ENCODE results near the gene CR1L.
"Not testable (repeated sequence)": the region's sequence is repeated elsewhere in the genome, so short reads cannot be mapped to it uniquely, and the experiment has no call there.

The CR1L gene

DNA sequence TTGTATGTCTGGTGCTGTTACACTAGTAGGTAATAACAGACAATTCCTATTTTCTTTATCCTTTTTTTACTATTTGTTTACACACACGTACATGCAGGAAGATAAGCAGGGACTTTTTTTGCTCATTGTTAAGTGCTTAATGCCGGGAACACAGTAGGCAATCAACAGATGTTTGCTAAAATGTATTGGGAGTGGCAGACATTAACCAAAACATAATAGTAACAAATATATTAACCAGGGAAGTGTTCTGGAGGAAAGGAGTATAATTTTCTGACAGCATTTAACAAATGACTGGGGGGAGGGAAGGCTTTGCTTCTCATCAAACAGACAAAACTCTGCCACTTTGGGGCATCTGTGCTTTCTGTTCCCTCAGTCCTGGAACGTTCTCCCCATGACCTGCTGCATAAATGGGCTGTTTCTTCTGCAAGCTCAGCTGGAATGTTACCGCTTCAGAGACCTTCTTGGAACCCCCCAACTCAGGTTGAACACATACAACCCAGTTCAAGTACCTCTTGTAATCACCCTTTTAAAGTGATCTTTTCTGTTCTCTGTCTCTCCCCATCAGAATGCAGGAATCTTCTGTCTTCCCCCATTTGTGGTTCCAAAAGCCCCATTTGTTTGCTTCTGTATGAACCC is 2.1 kb downstream of the CR1L start:
- no peak for DNase-seq

DNA sequence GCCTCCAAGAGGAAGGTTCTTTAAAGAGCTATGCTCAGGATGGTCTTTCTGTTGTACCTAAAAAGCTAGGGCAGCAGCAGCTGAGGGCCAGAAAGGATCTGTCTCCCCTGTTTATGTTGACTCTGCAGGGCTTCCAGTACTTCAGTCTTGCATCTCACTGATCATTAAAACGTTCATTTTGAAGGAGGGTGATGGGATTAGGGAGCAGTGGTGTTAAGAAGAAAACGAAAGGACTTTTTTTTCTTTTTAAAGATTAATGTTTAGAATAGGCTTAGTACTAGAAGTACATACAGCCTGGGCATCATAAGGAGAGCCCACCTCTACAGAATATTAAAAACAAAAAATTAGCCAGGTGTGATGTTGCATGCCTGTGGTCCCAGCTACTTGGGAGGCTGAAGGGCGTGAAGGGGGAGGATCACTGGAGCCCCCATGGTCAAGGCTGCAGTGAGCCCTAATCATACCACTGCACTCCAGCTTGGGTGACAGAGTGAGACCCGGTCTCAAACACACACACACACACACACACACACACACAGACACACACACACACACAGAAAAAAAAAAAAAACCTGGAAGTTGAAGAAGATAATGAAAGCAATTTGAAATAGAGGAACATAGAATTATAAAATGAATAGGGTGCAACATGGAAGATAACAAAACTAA is 2.9 kb downstream of the CR1L start:
- no peak for DNase-seq

DNA sequence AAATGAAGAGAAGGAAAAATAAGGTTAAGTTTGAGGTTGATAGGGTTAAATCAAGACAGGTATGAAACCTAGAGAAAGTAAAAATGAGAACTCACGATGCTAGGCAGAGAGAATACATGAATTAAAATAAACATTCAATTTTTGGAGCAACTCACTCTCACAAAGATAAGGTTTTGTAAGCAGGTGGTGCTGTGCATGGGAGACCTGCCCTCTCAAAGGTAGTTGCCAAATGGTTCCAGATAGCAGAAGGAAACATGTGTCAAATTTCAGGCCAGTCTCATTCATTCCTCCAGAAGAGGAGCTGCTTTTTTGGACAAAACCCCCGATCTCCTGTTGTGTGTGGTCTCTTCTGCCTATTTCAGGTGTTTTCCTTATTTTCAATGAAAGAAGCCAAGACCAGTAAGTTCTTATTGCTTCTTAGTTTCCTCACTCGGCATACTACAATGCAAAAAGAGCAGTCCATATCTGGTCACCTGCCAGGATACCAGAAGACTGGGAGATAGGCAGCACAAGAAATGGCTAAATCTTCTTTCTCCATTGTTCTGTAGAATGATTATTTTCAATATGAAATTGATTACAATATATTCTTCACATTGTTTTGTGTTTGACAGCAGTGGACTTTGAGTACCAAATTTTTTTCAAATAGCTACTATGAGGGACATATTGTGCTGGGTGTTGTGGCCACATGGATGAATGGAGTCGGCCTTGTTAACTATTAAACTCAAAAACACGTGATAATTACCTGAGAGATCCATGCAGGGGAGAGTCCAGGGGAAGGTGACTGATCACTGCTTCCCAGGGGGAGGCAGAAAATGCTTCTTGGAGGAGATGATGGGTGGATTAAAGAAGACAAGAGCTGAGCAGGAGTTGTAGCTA is 3.6 kb downstream of the CR1L start:
- no peak for DNase-seq

DNA sequence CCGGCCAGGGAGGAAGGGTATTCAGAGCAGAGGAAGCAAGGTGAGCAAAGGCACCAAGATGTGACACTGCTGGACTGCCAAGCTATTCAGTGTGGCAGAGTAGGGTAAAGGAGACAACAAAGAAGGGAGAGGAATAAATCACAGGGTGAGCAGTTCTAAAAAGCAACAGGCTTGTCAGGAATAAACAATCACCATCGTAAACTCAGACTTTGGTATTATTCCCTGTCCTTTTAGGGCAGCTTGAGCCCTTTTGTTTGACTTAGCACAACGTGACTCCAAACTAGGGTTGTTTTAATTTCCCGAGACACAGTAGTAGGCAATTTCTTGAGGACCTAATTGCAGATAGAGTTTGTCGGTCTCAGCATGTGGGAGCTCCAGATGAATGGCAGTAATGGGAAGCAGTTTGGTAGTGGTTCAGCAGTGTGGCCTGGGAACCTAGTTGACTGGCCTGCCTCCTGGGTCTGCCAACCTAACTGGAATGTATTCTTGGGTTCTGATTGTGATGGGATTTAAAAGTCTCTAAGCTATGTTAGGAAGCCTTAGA is 4.3 kb downstream of the CR1L start:
- DNase-seq, result no peak

DNA sequence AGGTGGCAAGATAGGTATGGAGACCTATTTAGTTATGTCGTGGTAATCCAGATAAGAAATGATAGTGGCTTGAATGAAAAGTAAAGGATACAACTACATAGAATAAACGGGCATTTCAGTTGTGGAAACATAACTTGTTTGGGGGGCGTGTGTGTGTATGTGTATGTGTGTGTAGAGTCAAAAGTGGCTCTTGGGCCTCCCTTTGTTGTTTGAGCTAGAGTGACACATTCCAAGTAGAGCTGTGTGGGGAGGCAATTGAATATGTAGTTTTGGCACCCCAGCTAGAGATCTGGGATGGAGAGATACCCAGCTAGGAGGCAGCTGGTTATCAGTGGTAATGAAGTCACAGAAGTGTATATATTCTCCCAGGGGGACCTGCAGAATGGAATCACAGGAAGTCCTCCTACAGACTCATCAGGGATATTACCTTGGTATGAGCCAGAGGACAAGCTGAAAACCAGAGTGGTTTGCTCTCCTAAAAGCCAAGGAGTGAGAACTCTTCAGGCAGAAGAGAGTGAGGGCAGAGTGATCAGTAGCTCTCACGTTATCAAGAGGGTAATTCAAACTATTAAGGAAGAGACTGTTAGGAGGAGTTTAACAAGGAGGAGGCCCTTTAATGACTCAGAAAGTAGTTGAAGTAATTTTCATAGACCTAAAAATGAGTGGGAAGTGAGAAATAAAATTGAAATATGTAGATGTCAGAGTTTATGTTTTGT is 5.1 kb downstream of the CR1L start:
- DNase-seq, result no peak

DNA sequence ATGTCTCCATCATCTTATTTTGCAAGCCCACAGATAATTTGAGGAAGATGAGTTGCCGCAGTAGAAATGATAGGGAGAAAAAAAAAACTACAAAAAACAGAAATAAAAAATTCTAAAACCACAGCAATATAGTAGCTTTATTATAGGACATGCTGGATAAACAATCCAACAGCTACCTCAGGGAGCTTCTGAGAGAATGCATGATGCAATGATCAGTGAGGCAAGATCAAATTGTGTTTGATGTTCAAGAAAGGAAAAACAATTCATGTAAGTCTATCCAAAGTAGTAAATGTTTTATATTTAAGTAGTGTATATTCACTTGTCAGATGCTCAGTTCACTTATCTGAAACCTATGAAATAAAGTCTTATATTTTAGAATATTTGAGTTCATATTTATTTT is 6.7 kb downstream of the CR1L start:
- no peak for DNase-seq

DNA sequence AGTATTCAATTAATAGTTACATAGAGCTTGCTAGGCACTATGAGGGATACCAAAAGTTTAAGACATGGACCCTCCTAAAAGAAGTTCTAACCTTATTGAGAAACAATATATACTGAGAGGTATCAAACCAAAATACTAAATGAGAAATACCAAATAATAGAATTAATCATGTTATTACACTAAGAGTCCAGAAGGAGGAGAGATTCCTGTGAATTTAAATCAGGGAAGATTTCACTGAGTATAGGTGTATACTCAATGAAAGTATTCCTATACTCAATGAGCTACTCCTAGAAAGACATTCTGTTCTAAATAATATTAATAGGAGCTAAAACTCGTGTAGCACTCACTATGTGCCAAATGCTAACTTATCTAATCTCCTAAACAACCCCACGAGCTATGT is 9.4 kb downstream of the CR1L start:
- DNase-seq, result no peak

DNA sequence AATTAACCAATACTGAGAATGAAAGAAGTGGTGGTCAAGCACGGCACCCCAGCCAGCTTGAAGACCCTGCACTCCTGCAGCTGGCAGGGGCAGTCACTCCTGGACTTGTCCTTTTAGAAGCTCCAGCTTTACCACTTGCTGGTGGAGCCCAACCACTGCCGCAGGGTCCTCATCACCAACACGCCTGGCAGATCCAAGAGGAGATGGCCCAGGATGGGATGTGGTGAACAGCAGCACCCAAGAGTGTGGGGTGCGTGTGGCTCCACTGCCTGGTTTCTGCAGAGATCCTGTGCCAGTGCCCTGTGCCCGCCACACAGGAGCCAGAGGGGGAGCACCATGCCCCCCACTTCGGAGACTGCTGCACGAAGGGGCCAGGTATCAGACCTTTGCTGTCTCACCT is 13.5 kb downstream of the CR1L start:
- DNase-seq, result no peak

DNA sequence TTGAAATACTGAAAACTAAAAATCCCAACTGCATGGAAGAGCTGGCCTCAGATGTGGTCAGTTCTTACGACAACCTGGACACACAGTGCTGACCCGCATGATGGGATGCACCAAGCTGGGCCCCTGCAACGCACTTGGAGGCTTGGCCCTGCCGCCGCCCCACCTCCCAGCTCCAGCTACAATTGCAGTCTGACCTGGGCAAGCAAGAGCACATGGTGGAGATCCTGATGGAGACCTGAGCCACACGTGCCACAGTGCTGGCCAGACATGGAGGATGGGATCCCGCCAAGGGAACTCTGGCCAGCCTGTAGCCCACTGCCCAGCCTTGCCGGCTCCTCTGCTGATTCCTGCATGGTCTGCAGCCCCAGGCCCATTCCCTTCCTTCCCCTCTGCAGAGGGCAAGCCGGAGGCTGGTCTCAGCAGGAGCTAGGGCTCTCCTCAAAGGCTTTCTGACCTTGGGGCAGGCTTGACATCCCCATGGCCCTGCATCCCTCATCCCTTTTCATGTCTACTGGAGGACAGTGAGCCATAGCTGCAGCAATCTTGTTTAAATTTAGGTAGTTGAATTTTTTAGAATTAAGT is 14.1 kb downstream of the CR1L start:
- no peak for DNase-seq

DNA sequence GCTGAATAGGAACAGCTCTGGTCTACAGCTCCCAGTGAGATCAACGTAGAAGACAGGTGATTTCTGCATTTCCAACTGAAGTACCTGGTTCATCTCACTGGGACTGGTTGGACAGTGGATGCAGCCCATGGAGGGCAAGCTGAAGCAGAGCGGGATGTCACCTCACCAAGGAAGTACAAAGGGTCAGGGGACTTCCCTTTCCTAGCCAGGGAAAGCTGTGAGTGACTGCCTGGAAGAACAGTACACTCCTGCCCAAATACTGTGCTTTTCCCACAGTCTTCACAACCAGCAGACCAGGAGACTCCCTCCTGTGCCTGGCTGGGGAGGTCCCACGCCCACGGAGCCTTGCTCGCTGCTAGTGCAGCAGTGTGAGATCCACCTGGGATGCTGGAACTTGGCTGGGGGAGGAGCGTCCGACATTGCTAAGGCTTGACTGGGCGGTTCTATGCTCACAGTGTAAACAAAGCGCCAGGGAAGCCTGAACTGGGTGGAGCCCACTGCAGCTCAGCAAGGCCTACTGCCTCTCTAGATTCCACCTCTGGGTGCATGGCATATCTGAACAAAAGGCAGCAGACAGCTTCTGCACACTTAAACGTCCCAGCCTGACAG is 14.7 kb downstream of the CR1L start:
- DNase-seq, result no peak

DNA sequence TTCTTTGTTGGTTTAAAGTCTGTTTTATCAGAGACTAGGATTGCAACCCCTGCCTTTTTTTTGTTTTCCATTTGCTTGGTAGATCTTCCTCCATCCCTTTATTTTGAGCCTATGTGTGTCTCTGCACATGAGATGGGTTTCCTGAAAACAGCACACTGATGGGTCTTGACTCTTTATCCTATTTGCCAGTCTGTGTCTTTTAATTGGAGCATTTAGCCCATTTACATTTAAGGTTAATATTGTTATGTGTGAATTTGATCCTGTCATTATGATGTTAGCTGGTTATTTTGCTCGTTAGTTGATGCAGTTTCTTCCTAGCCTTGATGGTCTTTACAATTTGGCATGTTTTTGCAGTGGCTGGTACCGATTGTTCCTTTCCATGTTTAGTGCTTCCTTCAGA is 16.5 kb downstream of the CR1L start:
- not testable (repeated sequence) for DNase-seq

DNA sequence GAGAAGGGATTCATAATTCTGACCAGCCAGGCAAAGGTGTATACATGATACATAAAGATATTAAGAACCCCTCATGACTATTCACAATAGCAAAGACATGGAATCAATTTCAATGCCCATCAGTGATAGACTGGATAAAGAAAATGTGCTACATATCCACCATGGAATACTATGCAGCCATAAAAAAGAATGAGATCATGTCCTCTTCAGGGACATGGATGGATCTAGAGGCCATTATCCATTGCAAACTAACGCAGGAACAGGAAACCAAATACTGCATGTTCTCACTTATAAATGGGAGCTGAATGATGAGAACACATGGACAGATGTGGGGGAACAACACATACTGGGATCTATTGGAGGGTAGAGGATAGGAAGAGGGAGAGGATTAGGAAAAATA is 21.4 kb downstream of the CR1L start:
- DNase-seq, result no peak

DNA sequence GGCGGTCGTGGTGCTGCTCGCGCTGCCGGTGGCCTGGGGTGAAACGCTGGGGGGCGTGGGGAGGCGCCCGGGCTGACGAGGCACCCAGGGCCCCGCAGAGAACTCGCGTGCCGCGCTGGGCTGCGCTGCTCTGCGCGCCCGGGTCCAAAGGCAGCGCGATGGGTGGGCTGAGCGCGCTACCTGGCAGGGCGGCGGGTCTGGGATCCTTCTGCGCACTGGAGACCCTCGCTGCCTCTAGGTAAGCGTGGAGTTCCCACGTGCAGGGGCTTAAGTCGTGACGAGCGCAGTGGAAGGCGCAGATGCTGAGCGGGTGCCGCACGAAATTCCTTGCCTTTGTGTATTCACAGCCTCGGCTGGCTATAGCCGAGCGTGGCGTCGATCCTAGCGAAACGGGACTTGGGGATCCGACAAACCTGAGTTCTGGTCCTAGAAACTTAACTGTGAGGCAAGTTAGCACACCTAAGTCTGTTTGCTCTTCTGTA is 24.6 kb downstream of the CR1L start:
- DNase-seq, result no peak

DNA sequence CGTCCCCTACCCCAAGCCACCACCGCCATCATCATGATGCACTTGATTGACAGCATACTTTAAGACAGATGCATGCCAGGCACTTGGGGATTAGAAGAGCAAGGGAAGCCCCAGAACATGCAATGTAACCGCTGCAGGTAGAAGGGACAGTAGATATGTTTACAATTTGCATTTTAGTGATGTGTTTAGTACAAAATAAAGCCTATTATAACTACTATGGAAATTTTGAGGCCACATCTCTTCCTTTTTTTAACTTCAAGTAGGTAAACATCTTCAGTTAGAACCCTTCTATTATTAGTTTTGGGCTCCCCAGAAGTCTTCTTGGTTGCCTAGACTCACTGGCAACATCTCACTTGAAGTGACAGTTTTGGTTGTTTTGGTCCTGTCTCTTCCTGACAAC is 25.3 kb downstream of the CR1L start:
- DNase-seq, result no peak

DNA sequence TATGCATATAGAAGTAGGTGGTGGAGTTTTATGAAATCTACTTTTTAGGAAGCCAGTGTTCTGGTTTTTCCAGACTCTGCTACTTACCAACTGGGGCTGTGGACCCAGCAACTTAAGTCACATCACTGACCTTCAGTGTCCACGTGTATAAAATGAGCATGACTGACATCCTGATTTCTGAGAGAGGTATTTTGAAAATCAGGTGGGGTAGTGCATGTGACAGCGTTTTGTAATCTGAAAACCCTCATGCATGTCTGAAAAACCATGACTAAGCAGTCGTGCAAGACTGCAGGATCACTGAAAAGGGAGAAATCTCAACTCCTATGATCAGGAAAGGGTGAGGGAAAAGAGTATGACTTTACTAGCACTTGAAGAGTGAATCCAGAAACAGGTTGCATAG is 26.1 kb downstream of the CR1L start:
- no peak for DNase-seq

DNA sequence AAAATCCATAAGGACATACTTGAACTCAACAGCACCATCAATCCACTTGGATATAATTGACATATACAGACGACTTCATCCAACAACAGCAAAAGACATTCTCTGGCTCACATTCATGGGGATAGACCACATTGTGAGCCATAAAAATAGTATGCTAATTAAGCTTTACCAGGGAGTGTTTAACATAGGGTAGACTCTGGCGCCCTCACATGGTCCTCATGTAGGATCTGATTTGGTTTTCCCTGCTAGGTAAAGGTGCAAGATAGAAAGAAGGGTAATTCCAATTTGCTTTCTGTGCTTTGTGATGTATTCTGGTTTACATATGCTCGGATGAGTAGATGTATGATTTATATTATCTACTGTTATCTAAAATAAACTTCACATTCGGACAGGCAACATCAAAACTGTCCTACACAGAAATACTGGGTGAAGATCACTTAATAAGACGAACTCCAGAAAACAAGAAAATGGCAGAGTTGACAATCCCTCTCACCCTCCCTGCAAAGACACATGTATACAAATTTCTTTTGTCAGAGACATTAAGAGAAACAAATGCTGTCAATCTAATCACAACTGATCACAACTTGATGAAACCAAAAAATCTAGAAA is 27.7 kb downstream of the CR1L start:
- DNase-seq, result no peak

DNA sequence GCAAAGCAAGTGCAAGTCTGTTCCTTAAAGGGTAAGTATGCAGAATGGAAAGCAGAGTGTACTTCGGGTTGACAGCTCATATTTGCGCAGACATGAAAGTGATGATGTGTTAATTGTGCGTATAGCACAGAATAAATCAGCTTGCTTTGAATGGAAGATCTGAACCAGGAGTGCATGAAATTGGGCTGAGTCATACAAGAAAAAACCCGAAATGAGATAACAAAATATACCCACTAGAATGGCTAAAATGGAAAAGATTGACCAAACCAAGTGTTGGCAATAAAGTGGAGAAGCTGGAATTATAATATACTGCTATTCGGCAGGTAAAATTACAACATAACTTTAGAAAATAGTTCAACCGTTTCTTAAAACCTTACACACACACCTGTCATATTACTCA is 28.5 kb downstream of the CR1L start:
- DNase-seq, result no peak

DNA sequence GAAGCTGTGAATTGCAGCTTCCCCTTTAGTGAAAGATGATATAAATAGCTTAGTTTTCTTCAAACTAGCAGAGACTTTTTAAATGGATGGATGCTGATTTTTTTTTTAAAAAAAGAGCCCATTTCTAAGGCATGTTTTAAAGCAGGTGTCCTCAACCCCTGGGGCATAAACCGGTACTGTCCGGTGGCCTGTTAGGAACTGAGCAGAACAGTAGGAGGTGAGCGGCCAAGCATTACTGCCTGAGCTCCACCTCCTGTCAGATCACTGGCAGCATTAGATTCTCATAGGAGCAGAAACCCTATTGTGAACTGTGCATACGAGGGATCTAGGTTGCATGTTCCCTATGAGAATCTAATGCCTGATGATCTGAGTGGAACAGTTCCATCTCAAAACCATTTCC is 31.2 kb downstream of the CR1L start:
- DNase-seq, result no peak

DNA sequence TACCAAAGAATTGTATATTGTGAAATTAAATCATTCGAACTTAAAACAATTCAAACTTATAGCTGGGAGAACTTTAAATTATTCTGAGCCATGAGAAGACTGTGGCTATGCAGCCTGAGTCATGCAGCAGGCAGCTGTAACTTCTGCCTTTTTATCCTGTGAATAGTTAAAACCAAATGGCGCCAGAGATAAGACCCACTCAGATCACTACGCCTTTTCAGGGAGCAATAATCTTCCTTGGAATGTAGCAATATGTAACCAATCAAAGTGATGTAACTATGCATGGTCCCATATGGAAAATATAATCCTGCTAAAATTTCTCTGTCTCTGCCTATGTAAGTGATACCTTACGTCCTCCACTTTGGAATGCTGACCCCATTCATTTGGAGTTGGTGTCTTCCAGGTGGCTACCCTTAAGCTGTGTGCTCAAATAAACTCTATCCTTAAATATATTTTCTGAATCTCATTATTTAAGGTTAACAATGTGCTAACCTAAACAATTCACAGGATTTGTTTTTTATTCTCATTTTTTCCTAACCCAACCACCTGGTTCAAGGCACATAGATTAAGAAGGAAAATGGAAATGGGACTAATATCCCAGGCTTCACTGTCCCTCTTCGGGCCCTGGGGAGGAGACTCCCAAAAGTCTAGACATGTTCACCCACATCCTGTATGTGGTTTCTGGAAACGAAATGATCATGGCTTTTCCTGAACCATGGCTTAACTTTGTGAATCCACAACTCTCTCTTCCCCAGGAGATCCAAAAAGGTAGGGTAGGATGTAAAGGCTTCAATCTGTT is 35.9 kb downstream of the CR1L start:
- not testable (repeated sequence) for DNase-seq

DNA sequence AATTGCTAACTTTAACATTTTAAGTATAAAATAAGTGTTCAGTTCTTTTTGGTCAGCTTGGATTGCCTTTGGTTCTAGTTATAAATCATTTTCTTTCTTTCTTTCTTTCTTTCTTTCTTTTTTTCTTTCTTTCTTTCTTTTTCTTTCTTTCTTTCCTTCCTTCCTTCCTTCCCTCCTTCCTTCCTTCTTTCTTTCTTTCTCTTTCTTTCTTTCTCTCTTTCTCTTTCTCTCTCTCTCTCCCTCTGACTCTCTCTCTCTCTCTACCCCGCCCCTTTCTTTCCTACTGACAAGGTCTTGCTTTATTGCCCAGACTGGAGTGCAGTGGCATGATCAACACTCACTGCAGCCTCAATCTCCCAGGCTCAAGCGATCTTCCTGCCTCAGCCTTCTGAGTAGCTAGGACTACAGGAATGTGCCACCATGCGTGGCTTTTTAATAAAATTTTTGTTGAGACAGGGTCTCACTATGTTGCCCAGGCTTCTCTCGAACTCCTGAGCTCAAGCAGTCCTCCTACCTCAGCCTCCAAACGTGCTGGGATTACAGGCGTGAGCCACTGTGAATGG is 38.0 kb downstream of the CR1L start:
- not testable (repeated sequence) for DNase-seq

Data from activated CD8-positive, alpha-beta memory T cell treated with anti-CD3 and anti-CD28 coated beads, Interleukin-2, amount 50 U/mL, for 4 hours (primary cell).